Activated CD4-positive, alpha-beta T cell treated with anti-CD3 and anti-CD28 coated beads for 48 hours (primary cell): ENCODE results near the gene DCAF15.
A peak's percentile ranks its signal among the peaks of the same experiment; 100 is the strongest.

ENCODE experiments used
- DNase-seq: peaks from one replicate; pipeline ENCODE4 v3.0.0-alpha.2; 2020

DCAF15 gene

GRCh38 chr19:13978351-13979243, 26.3 kb downstream of the DCAF15 start:
- DNase-seq: peak; percentile 51

- DNase-seq: no peak
Measured at GRCh38 chr19:13979244-13979615, 26.9 kb downstream of the DCAF15 start.

GRCh38 chr19:13979686-13980085, 27.4 kb downstream of the DCAF15 start:
- DNase-seq: no peak

GRCh38 chr19:13980340-13980739, 28.0 kb downstream of the DCAF15 start:
- no peak for DNase-seq

GRCh38 chr19:13981021-13981420, 28.7 kb downstream of the DCAF15 start:
- no peak for DNase-seq

GRCh38 chr19:13981467-13981866, 29.2 kb downstream of the DCAF15 start:
- DNase-seq: no peak

GRCh38 chr19:13981988-13982501, 29.7 kb downstream of the DCAF15 start:
- no peak for DNase-seq

- no peak for DNase-seq
Measured at GRCh38 chr19:13982773-13983172, 30.5 kb downstream of the DCAF15 start.

- DNase-seq: no peak
Measured at GRCh38 chr19:13983213-13983889, 31.0 kb downstream of the DCAF15 start.

- no peak for DNase-seq
Measured at GRCh38 chr19:13984186-13984585, 31.9 kb downstream of the DCAF15 start.

- no peak for DNase-seq
Measured at GRCh38 chr19:13984875-13985741, 32.8 kb downstream of the DCAF15 start.

- DNase-seq: peak; percentile 40
Measured at GRCh38 chr19:13985771-13986347, 33.5 kb downstream of the DCAF15 start.

- peak; percentile 99 for DNase-seq
Measured at GRCh38 chr19:13986348-13986904, 34.1 kb downstream of the DCAF15 start.

- no peak for DNase-seq
Measured at GRCh38 chr19:13987101-13987890, 35.0 kb downstream of the DCAF15 start.

GRCh38 chr19:13989487-13989886, 37.2 kb downstream of the DCAF15 start:
- no peak for DNase-seq

GRCh38 chr19:13990085-13990484, 37.8 kb downstream of the DCAF15 start:
- no peak for DNase-seq

- no peak for DNase-seq
Measured at GRCh38 chr19:13992025-13992424, 39.7 kb downstream of the DCAF15 start.

- DNase-seq: no peak
Measured at GRCh38 chr19:13993590-13994300, 41.4 kb downstream of the DCAF15 start.

- no peak for DNase-seq
Measured at GRCh38 chr19:13995017-13995728, 42.9 kb downstream of the DCAF15 start.
